Stimulated activated CD4-positive, alpha-beta T cell treated with anti-CD3 and anti-CD28 coated beads, Interleukin-1b, Interleukin-23, amount 100 ng/mL, for 24 hours (primary cell): Measurements from ENCODE around the gene UBE4B.
"Not testable (repeated sequence)": the region's sequence is repeated elsewhere in the genome, so short reads cannot be mapped to it uniquely, and the experiment has no call there.

ENCODE experiments used
- DNase-seq, 4 experiments: peaks; one replicate each; pipeline ENCODE4 v3.0.0-alpha.2; 2020; ENCODE audit warnings: low read depth in 4 of 4, low spot score in 1 of 4

UBE4B gene

GRCh38 chr1:10171105-10171767 lies 138.5 kb downstream of the UBE4B start:
- DNase-seq = no peak

DNA sequence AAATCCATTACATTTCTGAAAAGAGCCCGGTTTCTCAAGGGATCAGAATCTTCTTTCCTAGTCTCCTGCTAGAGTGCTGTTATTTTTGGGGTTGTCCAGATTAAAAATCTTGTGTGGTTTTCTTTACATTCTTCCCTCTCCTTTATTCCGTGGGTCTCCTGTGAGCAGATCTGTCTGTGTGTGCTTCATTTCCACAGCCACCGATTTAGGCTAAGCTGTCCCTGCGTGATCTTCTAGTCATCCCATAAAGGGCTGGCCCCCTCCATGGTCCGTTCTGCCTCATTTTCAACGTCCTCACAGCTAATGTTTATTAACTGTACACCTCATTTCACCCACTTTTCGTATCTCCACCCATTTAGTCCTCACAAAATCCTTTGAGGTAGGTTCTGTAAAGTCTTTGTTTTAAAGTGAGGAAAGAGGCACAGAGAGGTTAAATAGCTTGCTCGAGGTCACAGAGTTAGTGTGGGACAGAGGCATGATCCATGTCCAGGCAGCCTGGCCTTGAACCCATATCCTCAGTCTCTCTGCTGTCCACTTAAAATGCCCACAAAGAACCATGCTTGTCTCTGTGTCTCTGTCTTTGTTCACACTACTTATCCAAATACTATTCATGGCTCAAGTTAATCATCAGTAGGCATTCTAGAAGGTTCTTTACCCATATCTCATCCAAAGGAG lies 139.4 kb downstream of the UBE4B start:
- DNase-seq = no peak

DNA sequence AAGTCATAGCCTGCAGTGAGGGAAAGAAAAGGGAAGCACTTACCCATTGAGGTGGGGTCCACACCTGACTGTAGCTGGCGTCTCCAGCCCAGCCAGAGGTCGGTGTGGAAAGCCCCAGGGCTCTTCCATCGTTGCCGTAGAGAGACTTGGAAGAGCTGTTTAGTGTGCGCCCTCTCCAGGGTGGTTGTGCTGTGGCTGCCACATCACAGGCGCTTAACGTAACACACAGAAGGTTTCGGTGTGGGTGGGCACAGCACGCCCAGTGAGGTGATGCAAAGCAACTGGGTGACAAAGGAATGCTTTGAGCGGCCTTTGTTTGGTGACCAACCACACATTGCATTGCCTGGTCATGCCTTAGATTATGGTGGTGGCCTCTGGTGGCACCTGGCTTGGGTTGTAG lies 140.8 kb downstream of the UBE4B start:
- DNase-seq = no peak

- DNase-seq = no peak
These were observed 145.1 kb downstream of the UBE4B start for GRCh38 chr1:10177876-10178275.

DNA sequence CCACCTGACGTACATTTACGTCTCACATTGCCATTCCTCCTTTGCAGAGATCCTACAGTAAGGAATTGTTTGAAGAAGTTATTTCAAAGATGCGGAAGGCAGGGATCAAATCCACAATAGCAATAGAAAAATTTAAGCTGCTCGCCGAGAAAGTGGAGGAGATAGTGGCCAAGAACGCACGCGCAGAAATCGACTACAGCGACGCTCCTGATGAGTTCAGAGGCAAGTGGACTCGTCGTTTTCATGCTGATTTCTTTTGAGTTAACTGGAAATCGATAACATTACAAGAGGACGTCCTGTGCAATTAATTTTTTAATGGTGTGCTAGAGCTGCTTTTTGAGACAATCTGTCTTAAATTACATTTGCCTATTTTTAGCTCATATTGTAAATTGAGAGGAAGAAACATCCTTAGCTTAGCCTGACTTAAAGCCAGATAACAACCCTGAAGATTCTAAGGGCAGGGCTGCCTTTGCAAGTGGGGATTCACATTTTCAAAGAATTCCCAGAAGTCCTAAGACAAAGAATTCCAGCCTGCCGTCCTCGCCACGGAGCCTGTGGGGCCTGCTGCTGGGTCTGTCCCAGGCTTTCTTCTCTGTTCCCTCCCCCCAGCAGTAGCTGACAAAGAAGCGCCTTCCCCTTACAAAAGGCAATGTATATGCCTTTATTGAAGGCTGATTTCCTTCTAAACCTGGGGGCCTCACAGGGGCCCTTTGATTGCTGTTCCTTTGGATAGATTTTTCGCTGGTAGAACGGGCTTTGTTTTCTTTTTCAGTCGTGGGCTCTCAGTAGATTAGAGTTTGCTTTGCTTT lies 146.0 kb downstream of the UBE4B start:
- no peak for DNase-seq

GRCh38 chr1:10179406-10180091 lies 146.8 kb downstream of the UBE4B start:
- no peak for DNase-seq

GRCh38 chr1:10181154-10181553 lies 148.4 kb downstream of the UBE4B start:
- no peak for DNase-seq

- DNase-seq = no peak
These were observed 153.0 kb downstream of the UBE4B start for GRCh38 chr1:10185759-10186158.

DNA sequence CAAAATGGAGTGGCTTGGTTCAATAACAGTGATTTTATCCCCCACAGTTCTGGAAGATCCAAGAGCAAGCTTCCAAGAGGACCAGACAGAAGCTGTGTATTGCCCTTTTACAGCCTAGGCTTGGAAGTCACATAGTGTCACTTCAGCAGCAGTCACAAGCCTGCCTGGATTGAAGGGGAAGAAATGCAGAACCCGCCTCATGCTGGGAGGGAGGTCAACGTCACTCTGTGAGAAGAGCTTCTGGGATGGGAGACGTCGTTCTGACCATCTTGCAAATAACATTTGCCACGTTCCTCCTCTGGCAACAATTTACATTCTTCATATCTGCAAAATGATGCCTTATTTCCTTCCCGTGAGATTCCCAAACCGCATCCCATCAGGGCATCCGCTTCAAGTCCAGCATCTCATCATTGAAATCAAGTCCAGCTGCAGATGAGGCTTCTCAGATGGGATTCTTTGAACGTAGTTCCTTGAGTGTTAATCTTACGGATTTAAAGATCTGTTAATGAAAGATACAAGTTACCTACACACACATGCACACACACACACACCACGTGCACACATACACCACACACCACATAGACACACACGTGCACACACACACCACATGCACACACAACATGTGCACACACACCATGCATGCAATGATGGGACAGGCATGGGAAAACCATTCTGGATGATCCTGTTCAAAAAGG lies 153.7 kb downstream of the UBE4B start:
- DNase-seq = no peak

DNA sequence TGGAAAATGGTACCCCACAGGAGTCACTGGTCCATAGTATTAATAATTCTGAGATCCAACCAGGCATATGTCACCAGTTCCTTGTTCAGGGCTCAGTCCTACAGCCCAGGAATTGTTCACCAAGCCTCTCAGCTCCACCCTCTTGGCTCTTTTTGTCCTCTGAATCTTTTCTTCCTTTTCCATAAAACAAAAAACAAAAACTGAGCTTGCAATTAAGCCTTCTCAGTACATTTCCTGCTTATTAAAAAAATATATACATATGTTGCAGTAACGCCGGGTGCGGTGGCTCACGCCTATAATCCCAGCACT lies 154.2 kb downstream of the UBE4B start:
- no peak for DNase-seq

DNA sequence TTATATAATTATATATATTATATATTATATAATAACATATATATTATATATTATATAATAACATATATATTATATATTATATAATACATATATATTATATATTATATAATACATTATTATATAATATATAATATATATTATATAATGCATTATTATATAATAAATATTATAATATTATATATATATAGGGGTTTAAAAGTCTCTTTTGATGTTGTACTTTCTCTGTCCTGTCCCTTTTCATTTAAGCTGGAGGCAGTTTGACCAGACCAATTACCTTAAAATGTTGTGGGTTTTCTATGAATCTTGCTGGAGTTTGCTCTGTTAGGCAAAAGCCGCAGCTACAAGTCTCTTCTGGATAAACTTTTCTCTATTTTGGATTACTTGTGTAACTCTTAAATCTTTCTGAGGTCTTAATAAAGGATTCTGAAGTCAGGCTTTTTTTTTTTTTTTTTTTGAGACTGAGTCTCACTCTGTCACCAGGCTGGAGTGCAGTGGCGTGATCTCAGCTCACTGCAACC lies 155.4 kb downstream of the UBE4B start:
- no peak for DNase-seq

DNA sequence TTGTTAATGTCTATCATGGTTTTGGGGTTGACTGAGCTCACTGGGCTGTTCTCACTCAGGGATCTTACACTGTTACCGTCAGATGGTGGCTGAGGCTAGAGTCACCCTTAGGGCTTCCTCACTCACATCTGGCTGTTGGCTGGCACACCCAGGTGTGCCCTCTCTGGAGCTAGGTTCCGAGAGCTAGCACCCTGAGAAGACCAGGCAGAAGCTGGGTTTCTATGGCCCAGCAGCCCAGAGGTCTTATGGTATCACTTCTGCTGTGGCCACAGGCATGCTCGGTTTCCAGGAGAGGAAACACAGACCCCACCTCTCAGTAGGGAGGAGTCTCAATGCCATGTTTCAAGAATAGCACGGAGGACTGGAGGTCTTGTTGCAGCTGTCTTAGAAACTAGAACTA lies 156.9 kb downstream of the UBE4B start:
- no peak for DNase-seq

GRCh38 chr1:10192263-10192662 lies 159.5 kb downstream of the UBE4B start:
- no peak for DNase-seq

DNA sequence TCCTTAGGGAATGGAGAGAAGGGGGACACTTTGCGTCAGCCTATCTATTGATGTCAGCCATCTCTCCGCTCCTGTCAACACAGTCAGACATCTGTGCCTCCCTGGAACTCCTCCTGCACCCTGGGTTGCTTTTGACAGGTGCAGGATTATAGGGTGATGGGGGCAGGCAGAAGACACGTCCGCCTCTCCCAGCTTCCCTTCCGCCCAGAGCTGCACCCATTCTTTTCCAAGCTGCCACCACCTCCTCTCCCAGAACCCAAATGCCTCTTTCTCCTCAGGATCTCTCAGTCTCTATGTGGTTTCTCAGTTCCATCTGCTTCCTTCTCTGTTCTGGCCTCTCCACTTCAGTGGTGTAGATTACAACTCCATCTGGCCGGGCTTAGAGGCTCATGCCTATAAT lies 160.5 kb downstream of the UBE4B start:
- no peak for DNase-seq

GRCh38 chr1:10195570-10195969 lies 162.8 kb downstream of the UBE4B start:
- DNase-seq = no peak

DNA sequence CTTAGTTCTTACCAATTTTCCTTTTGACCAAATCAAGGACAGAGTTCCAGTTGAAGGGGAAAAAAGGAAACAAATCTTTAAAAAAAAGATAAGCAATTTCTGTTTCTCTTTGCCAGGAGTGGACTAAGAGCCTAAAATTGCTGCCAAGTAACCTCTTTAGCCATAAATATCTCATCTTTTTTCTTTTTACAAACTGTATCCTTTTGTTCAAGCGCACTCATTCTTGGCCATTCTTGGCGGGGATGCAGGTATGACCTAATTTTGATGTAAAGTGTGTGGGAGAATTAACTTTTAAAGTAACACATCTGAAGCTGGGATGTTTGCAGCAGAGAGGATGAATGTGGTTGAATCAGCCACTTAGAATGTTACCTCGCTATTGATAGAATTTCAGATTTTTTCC lies 164.2 kb downstream of the UBE4B start:
- DNase-seq = no peak

GRCh38 chr1:10200620-10201019 lies 167.9 kb downstream of the UBE4B start:
- no peak for DNase-seq

- DNase-seq = no peak
These were observed 171.4 kb downstream of the UBE4B start for GRCh38 chr1:10204003-10204642.

DNA sequence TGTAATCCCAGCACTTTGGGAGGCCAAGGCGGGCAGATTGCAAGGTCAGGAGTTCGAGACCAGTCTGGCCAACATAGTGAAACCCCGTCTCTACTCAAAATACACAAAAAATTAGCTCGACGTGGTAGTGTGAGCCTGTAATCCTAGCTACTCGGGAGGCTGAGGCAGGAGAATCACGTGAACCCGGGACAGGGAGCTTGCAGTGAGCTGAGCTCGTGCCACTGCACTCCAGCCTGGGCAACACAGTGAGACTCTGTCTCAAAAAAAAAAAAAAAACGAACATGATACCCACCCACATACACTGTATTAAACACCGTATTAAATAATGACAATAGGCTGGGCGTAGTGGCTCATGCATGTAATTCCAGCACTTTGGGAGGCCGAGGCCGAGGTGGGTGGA lies 172.4 kb downstream of the UBE4B start:
- not testable (repeated sequence) for DNase-seq

GRCh38 chr1:10207810-10208209 lies 175.1 kb downstream of the UBE4B start:
- DNase-seq = no peak

DNA sequence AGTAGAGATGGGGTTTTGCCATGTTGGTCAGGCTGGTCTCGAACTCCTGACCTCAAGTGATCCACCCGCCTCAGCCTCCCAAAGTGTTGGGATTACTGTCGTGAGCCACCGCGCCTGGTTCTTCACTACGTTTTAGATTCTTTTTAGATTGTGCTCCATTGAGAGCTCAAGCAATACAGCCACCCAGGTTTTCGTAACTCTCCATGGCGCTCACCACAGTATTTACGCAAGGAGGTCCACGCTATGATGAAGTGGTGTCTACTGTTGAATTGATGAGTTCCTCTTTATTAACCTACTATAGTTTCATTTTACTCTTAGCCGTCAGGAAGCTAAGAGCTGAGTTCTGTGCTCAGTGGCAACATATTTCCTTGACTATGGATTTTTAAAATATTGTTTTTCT lies 175.8 kb downstream of the UBE4B start:
- DNase-seq = no peak
